ENCODE data around the gene CEPT1. TPM values are rescaled to one million over a fixed set of nuclear protein-coding genes. Genes with fewer than 3 reads are reported as not detected.

CEPT1 gene
- total and polyA plus RNA-seq, 2 donors (not counting 3 experiments of a cell fraction or from before 2014, with no cell fraction given): 13.6 to 29.1 TPM

GRCh38 chr1:111163363-111163762 is 23.3 kb downstream of the CEPT1 start:
- Histone ChIP-seq H3K9me1 (replicated peaks; ENCODE audit: control insufficient read depth, extremely low read depth, insufficient read depth, low read length) (no peaks in the 10 kb centered on the region), H3K9ac (replicated peaks; ENCODE audit: extremely low read depth, insufficient read depth, low read length) (no peak overlapping the region), H3K36me3 (ENCODE audit: control insufficient read depth in 2 of 2, extremely low read depth in 1 of 2, insufficient read depth in 2 of 2, low read length in 2 of 2) (peaks cover 2% of the 10 kb centered on the region in 2 experiments), H2AFZ (ENCODE audit: low read depth, low read length) (no peak overlapping the region), H3K27me3 (ENCODE audit: control insufficient read depth in 2 of 2, insufficient read depth in 2 of 2, low read length in 2 of 2) (no peaks in the 10 kb centered on the region), H3K4me1 (ENCODE audit: control insufficient read depth, extremely low read depth, insufficient read depth, low read length) (no peaks in the 10 kb centered on the region), H4K20me1 (replicated peaks; ENCODE audit: control insufficient read depth, extremely low read depth, insufficient read depth, low read length) (no peaks in the 10 kb centered on the region), H3K9me3 (replicated peaks; ENCODE audit: control insufficient read depth, insufficient read depth, low read length) (no peaks in the 10 kb centered on the region), H3K79me2 (ENCODE audit: control insufficient read depth, insufficient read depth, low read length) (peaks cover 4% of the 10 kb centered on the region), H3K27ac (ENCODE audit: insufficient read depth, low read depth, low read length) (no peak overlapping the region), H3K4me3 (replicated peaks in 1 of 3; ENCODE audit: insufficient read depth in 1 of 3, low read depth in 1 of 3, low read length in 3 of 3) (no peak overlapping the region), H3K4me2 (ENCODE audit: insufficient read depth, low read length) (no peak overlapping the region)
- TF ChIP-seq EZH2 (IDR thresholded peaks at IDR 0.05; ENCODE audit: borderline replicate concordance, low read depth, low read length, severe bottlenecking): no peak
- no peak for TF ChIP-seq POLR2AphosphoS5 (IDR thresholded peaks at IDR 0.05; ENCODE audit: insufficient read depth, low read depth, low read length)
- TF ChIP-seq CTCF (IDR thresholded peaks at IDR 0.05; ENCODE audit: extremely low read depth in 1 of 2, insufficient read depth in 1 of 2, low read depth in 1 of 2, low read length in 2 of 2): no peak
- TF ChIP-seq JUN (IDR thresholded peaks at IDR 0.05; ENCODE audit: borderline replicate concordance, insufficient read depth, insufficient read length, low read depth): no peak
- FAIRE-seq (no peak), DNase-seq (ENCODE audit: low read depth, low spot score) (no peak)
- intact Hi-C loops (cut with micrococcal nuclease): no loop called here
- dilution Hi-C loops (cut with MboI; ENCODE audit: extremely low pct_ligation_motif_present, low sequenced_read_pairs): no loop called here
- CTCF ChIA-PET: interaction anchor here (1.3 kb wide), 1 partner anchor 133 kb away, joined by 3 read pairs; no protein-coding TSS in a partner anchor
- no TSS peak for BruUV-seq (replicated peaks)
- POLR2A ChIA-PET: no interaction called here

- Histone ChIP-seq H4K20me1 (replicated peaks; ENCODE audit: control insufficient read depth, extremely low read depth, insufficient read depth, low read length) (no peaks in the 10 kb centered on the region), H3K27me3 (ENCODE audit: control insufficient read depth in 2 of 2, insufficient read depth in 2 of 2, low read length in 2 of 2) (no peaks in the 10 kb centered on the region), H3K79me2 (ENCODE audit: control insufficient read depth, insufficient read depth, low read length) (peaks cover 1% of the 10 kb centered on the region), H3K4me1 (ENCODE audit: control insufficient read depth, extremely low read depth, insufficient read depth, low read length) (no peaks in the 10 kb centered on the region), H3K4me2 (ENCODE audit: insufficient read depth, low read length) (no peak overlapping the region), H3K36me3 (ENCODE audit: control insufficient read depth in 2 of 2, extremely low read depth in 1 of 2, insufficient read depth in 2 of 2, low read length in 2 of 2) (peaks cover under 1 to 2% of the 10 kb centered on the region in 2 experiments), H2AFZ (ENCODE audit: low read depth, low read length) (no peak overlapping the region), H3K27ac (ENCODE audit: insufficient read depth, low read depth, low read length) (no peak overlapping the region), H3K9ac (replicated peaks; ENCODE audit: extremely low read depth, insufficient read depth, low read length) (no peak overlapping the region), H3K9me1 (replicated peaks; ENCODE audit: control insufficient read depth, extremely low read depth, insufficient read depth, low read length) (no peaks in the 10 kb centered on the region), H3K9me3 (replicated peaks; ENCODE audit: control insufficient read depth, insufficient read depth, low read length) (no peaks in the 10 kb centered on the region), H3K4me3 (replicated peaks in 1 of 3; ENCODE audit: insufficient read depth in 1 of 3, low read depth in 1 of 3, low read length in 3 of 3) (no peak overlapping the region)
- DNase-seq (ENCODE audit: low read depth, low spot score): no peak
- intact Hi-C loops (cut with micrococcal nuclease) (no loop called here), dilution Hi-C loops (cut with MboI; ENCODE audit: extremely low pct_ligation_motif_present, low sequenced_read_pairs) (no loop called here)
- ChIA-PET CTCF (interaction anchor here (1.3 kb wide), 1 partner anchor 134 kb away, joined by 3 read pairs; no protein-coding TSS in a partner anchor), POLR2A (no interaction called here)
- no TSS peak for BruUV-seq (replicated peaks)
- TF ChIP-seq GATA2 (IDR thresholded peaks at IDR 0.05; ENCODE audit: insufficient read depth, insufficient read length, low read depth, low read length) (no peak), MYC (IDR thresholded peaks at IDR 0.05; ENCODE audit: low read depth, low read length) (no peak), POLR2A (IDR thresholded peaks at IDR 0.05; ENCODE audit: low read depth, low read length) (no peak), JUN (IDR thresholded peaks at IDR 0.05; ENCODE audit: borderline replicate concordance, insufficient read depth, insufficient read length, low read depth) (no peak), EZH2 (IDR thresholded peaks at IDR 0.05; ENCODE audit: borderline replicate concordance, low read depth, low read length, severe bottlenecking) (no peak), FOS (IDR thresholded peaks at IDR 0.05; ENCODE audit: borderline replicate concordance, insufficient read depth, low read length) (no peak), MAX (IDR thresholded peaks at IDR 0.05; ENCODE audit: insufficient read depth, insufficient read length) (no peak), CTCF (IDR thresholded peaks at IDR 0.05; ENCODE audit: extremely low read depth in 1 of 2, insufficient read depth in 1 of 2, low read depth in 1 of 2, low read length in 2 of 2) (no peak), POLR2AphosphoS5 (IDR thresholded peaks at IDR 0.05; ENCODE audit: insufficient read depth, low read depth, low read length) (no peak)
- no peak for FAIRE-seq
These were observed 24.1 kb downstream of the CEPT1 start for GRCh38 chr1:111164151-111164550.

Data from endothelial cell of umbilical vein (primary cell).